PC-9 (cell line): ENCODE measurements around the gene RHEX.

Experiments used
- EZH2 ChIP-seq: fragments of 200-600 bp; sonication (generic); IDR thresholded peaks from 2 replicates; pipeline ENCODE4 v1.8.0; 2017; ENCODE audit warnings: antibody characterized with exemption, low read depth
- TF ChIP-seq, protein P1 (sequence below): fragments of 200-600 bp; sonication (generic); conservative IDR thresholded peaks from 2 replicates; pipeline ENCODE4 v1.6.1; 2017; ENCODE audit warnings: mixed run types, antibody characterized with exemption, mild to moderate bottlenecking, moderate library complexity

DNA sequence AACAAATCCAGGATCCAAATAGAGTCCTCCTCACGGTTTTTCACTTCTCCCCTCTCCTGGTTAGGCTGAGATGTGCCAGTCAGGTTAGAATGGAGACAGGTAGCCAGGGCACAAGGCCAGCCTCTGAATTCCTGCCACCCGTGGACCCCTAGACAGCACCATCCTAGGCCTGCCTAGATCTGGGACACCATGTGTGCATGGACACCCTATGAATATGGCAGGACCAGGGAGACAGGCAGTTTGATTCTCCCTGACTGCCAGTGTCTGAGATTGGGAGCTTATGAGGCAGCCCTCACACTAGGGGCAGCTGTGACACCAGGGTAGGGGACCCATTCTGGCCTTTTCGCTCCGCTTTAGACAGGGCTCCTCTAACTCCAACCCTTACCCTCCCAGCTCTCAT lies 56.7 kb downstream of the RHEX start:
- TF ChIP-seq, protein P1, sequence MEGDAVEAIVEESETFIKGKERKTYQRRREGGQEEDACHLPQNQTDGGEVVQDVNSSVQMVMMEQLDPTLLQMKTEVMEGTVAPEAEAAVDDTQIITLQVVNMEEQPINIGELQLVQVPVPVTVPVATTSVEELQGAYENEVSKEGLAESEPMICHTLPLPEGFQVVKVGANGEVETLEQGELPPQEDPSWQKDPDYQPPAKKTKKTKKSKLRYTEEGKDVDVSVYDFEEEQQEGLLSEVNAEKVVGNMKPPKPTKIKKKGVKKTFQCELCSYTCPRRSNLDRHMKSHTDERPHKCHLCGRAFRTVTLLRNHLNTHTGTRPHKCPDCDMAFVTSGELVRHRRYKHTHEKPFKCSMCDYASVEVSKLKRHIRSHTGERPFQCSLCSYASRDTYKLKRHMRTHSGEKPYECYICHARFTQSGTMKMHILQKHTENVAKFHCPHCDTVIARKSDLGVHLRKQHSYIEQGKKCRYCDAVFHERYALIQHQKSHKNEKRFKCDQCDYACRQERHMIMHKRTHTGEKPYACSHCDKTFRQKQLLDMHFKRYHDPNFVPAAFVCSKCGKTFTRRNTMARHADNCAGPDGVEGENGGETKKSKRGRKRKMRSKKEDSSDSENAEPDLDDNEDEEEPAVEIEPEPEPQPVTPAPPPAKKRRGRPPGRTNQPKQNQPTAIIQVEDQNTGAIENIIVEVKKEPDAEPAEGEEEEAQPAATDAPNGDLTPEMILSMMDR = no peak
- no peak for TF ChIP-seq EZH2
